ENCODE measurements around the gene MED12L.

Gene MED12L

DNA sequence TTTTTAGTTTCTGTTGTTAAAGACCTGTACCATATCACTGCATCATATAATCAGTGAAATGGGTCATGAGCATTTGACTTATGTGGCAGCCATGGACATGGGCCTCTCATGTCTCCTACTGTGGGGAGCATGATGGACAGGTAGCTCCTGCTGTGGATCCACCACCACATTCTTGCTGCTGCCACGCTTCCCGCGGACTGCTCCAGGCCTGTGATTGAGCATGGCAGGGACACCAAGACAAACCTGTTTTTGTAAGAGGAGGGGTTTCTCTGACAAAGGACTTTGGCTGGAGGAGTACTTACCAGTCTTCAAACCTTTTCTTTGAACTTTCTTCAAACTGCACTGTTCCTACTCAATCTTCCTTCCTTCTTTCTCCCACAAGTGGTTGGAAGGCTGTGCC lies 210.8 kb downstream of the MED12L start (continued):
- TF ChIP-seq KLF1 (tag by site-specific recombination; IDR thresholded peaks at IDR 0.05) (no peak), ZNF76 (tag by site-specific recombination; IDR thresholded peaks at IDR 0.05; ENCODE audit: borderline replicate concordance, low read depth) (no peak), ZNF707 (tag by site-specific recombination; IDR thresholded peaks at IDR 0.05) (no peak), ZNF561 (tag by site-specific recombination; IDR thresholded peaks at IDR 0.05; ENCODE audit: borderline replicate concordance) (no peak)

GRCh38 chr3:151297429-151297828 lies 212.0 kb downstream of the MED12L start:
- Histone ChIP-seq H3K4me3 (ENCODE audit: low read depth, low read length) (no peak overlapping the region), H3K4me1 (ENCODE audit: control insufficient read depth, insufficient read depth, low read length) (no peaks in the 10 kb centered on the region), H3K9me3 (ENCODE audit: control insufficient read depth, insufficient read depth, low read depth, low read length) (no peaks in the 10 kb centered on the region), H3K27ac (ENCODE audit: extremely low read depth, low read depth, low read length) (no peak overlapping the region), H3K36me3 (ENCODE audit: control insufficient read depth in 2 of 2, insufficient read depth in 1 of 2, low read length in 2 of 2) (no peaks in the 10 kb centered on the region)
- CTCF ChIA-PET: no interaction called here
- POLR2A ChIA-PET: no interaction called here
- TF ChIP-seq ZSCAN30 (tag by site-specific recombination; IDR thresholded peaks at IDR 0.05): no peak
- TF ChIP-seq ZNF555 (tag by site-specific recombination; conservative IDR thresholded peaks at IDR 0.05): no peak
- TF ChIP-seq ZNF416 (tag by site-specific recombination; IDR thresholded peaks at IDR 0.05): no peak
- TF ChIP-seq, protein P1, sequence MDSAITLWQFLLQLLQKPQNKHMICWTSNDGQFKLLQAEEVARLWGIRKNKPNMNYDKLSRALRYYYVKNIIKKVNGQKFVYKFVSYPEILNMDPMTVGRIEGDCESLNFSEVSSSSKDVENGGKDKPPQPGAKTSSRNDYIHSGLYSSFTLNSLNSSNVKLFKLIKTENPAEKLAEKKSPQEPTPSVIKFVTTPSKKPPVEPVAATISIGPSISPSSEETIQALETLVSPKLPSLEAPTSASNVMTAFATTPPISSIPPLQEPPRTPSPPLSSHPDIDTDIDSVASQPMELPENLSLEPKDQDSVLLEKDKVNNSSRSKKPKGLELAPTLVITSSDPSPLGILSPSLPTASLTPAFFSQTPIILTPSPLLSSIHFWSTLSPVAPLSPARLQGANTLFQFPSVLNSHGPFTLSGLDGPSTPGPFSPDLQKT (IDR thresholded peaks at IDR 0.05; ENCODE audit: borderline replicate concordance, low read depth, low read length): no peak
- TF ChIP-seq ZBTB20 (tag by site-specific recombination; IDR thresholded peaks at IDR 0.05): no peak
- TF ChIP-seq, protein P2, sequence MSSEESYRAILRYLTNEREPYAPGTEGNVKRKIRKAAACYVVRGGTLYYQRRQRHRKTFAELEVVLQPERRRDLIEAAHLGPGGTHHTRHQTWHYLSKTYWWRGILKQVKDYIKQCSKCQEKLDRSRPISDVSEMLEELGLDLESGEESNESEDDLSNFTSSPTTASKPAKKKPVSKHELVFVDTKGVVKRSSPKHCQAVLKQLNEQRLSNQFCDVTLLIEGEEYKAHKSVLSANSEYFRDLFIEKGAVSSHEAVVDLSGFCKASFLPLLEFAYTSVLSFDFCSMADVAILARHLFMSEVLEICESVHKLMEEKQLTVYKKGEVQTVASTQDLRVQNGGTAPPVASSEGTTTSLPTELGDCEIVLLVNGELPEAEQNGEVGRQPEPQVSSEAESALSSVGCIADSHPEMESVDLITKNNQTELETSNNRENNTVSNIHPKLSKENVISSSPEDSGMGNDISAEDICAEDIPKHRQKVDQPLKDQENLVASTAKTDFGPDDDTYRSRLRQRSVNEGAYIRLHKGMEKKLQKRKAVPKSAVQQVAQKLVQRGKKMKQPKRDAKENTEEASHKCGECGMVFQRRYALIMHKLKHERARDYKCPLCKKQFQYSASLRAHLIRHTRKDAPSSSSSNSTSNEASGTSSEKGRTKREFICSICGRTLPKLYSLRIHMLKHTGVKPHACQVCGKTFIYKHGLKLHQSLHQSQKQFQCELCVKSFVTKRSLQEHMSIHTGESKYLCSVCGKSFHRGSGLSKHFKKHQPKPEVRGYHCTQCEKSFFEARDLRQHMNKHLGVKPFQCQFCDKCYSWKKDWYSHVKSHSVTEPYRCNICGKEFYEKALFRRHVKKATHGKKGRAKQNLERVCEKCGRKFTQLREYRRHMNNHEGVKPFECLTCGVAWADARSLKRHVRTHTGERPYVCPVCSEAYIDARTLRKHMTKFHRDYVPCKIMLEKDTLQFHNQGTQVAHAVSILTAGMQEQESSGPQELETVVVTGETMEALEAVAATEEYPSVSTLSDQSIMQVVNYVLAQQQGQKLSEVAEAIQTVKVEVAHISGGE (tag by site-specific recombination; conservative IDR thresholded peaks at IDR 0.05; ENCODE audit: low read depth): no peak
- TF ChIP-seq, protein P3, sequence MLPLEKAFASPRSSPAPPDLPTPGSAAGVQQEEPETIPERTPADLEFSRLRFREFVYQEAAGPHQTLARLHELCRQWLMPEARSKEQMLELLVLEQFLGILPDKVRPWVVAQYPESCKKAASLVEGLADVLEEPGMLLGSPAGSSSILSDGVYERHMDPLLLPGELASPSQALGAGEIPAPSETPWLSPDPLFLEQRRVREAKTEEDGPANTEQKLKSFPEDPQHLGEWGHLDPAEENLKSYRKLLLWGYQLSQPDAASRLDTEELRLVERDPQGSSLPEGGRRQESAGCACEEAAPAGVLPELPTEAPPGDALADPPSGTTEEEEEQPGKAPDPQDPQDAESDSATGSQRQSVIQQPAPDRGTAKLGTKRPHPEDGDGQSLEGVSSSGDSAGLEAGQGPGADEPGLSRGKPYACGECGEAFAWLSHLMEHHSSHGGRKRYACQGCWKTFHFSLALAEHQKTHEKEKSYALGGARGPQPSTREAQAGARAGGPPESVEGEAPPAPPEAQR (tag by site-specific recombination; IDR thresholded peaks at IDR 0.05): no peak
- TF ChIP-seq ZNF561 (tag by site-specific recombination; IDR thresholded peaks at IDR 0.05; ENCODE audit: borderline replicate concordance): no peak
- TF ChIP-seq IKZF3 (tag by site-specific recombination; IDR thresholded peaks at IDR 0.05): no peak
- TF ChIP-seq, protein P4, sequence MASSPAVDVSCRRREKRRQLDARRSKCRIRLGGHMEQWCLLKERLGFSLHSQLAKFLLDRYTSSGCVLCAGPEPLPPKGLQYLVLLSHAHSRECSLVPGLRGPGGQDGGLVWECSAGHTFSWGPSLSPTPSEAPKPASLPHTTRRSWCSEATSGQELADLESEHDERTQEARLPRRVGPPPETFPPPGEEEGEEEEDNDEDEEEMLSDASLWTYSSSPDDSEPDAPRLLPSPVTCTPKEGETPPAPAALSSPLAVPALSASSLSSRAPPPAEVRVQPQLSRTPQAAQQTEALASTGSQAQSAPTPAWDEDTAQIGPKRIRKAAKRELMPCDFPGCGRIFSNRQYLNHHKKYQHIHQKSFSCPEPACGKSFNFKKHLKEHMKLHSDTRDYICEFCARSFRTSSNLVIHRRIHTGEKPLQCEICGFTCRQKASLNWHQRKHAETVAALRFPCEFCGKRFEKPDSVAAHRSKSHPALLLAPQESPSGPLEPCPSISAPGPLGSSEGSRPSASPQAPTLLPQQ (tag by site-specific recombination; IDR thresholded peaks at IDR 0.05): no peak
- no peak for TF ChIP-seq ZNF24 (tag by site-specific recombination; IDR thresholded peaks at IDR 0.05)
- no peak for TF ChIP-seq ZBTB49 (tag by site-specific recombination; IDR thresholded peaks at IDR 0.05; ENCODE audit: low read depth)
- no peak for TF ChIP-seq ZNF792 (tag by site-specific recombination; IDR thresholded peaks at IDR 0.05)
- no peak for TF ChIP-seq FEZF1 (tag by site-specific recombination; IDR thresholded peaks at IDR 0.05)
- no peak for TF ChIP-seq ZNF239 (tag by site-specific recombination; IDR thresholded peaks at IDR 0.05)
- TF ChIP-seq ZNF560 (tag by site-specific recombination; IDR thresholded peaks at IDR 0.05; ENCODE audit: borderline replicate concordance): no peak
- TF ChIP-seq KLF10 (tag by site-specific recombination; IDR thresholded peaks at IDR 0.05): no peak
- no peak for TF ChIP-seq ZNF394 (tag by site-specific recombination; IDR thresholded peaks at IDR 0.05; ENCODE audit: borderline replicate concordance)
- no peak for TF ChIP-seq ZNF23 (tag by site-specific recombination; IDR thresholded peaks at IDR 0.05; ENCODE audit: borderline replicate concordance)
- no peak for TF ChIP-seq ZNF660 (tag by site-specific recombination; IDR thresholded peaks at IDR 0.05)

Data from HEK293 (cell line).